Endodermal cell (in vitro differentiated cells): ENCODE measurements around the gene TBX3. TPM values are rescaled to one million over a fixed set of nuclear protein-coding genes. Genes with fewer than 3 reads are reported as not detected.

Experiments used
- DNase-seq: peaks from one replicate; pipeline ENCODE4 v3.0.0-alpha.2; 2017
- H3K27ac ChIP-seq: 2 replicates; pipeline ENCODE4 v1.5.1; 2013; ENCODE audit warnings: mild to moderate bottlenecking, low read depth, low read length, moderate library complexity
- H3K27me3 ChIP-seq: 2 replicates; pipeline ENCODE4 v1.6.1; 2013; ENCODE audit warnings: mild to moderate bottlenecking, low read length, moderate library complexity; ENCODE audit not compliant: insufficient read depth, control insufficient read depth, poor library complexity, severe bottlenecking
- H3K36me3 ChIP-seq: 2 replicates; pipeline ENCODE4 v1.7.0; 2013; ENCODE audit warnings: mild to moderate bottlenecking, low read length, moderate library complexity; ENCODE audit not compliant: control insufficient read depth, insufficient read depth
- H3K4me1 ChIP-seq: one replicate; pipeline ENCODE4 v1.7.0; 2013; ENCODE audit warnings: low read length; ENCODE audit not compliant: control insufficient read depth, insufficient read depth
- H3K4me3 ChIP-seq: 2 replicates; pipeline ENCODE4 v1.5.1; 2013; ENCODE audit warnings: mild to moderate bottlenecking, low read length, moderate library complexity
- H3K9ac ChIP-seq: 2 replicates; pipeline ENCODE4 v1.6.1; 2013; ENCODE audit warnings: mild to moderate bottlenecking, low read length, moderate library complexity; ENCODE audit not compliant: poor library complexity, severe bottlenecking; ENCODE audit errors: extremely low read depth
- H3K9me3 ChIP-seq: 2 replicates; pipeline ENCODE4 v1.6.1; 2013; ENCODE audit warnings: mild to moderate bottlenecking, low read length, moderate library complexity; ENCODE audit not compliant: control insufficient read depth
- H3K27ac Mint-ChIP-seq: 2 replicates; pipeline ENCODE4 v1.8.0; 2020; ENCODE audit warnings: mixed read lengths
- H3K27me3 Mint-ChIP-seq: 2 replicates; pipeline ENCODE4 v1.8.0; 2021; ENCODE audit warnings: mild to moderate bottlenecking, mixed read lengths; ENCODE audit not compliant: insufficient read depth
- H3K36me3 Mint-ChIP-seq: 2 replicates; pipeline ENCODE4 v1.8.0; 2020; ENCODE audit warnings: low read depth, mixed read lengths
- H3K4me1 Mint-ChIP-seq: 2 replicates; pipeline ENCODE4 v1.8.0; 2020; ENCODE audit warnings: mixed read lengths
- H3K4me3 Mint-ChIP-seq: 2 replicates; pipeline ENCODE4 v1.8.0; 2020; ENCODE audit warnings: mild to moderate bottlenecking, moderate library complexity, mixed read lengths
- H3K9me3 Mint-ChIP-seq: 2 replicates; pipeline ENCODE4 v1.8.0; 2020; ENCODE audit warnings: mild to moderate bottlenecking, mixed read lengths
- CTCF ChIP-seq: fragments of 200-600 bp; sonication (generic); conservative IDR thresholded peaks from 2 replicates; pipeline ENCODE4 v1.5.0; 2021; ENCODE audit warnings: antibody characterized with exemption, mild to moderate bottlenecking
- WGBS, 2 experiments: methylation state at CpG; one replicate each; pipeline versions ENCODE4 v1.1.5 to v1.1.7; 2013; ENCODE audit warnings: missing lambda C conversion rate in 2 of 2, mixed read lengths in 1 of 2; ENCODE audit not compliant: insufficient coverage in 1 of 2, insufficient read length in 1 of 2; 5-methylcytosine and 5-hydroxymethylcytosine counted together
- total RNA-seq, 2 donors: library from RNA; stranded (reverse); fragmentation: NEBNext Ultra II Directional in 1 of 2; extraction: Animal tissue kit (Norgen Biotek cat#: 25700) in 1 of 2; gene quantifications; 2 replicates in 1 of 2; 3 replicates in 1 of 2; pipeline ENCODE4 v1.2.1, GENCODE V29; 2021

TBX3 gene
- total RNA-seq, 2 donors from 2014 or later, result 80.8 to 88.1 TPM

- TF ChIP-seq CTCF, result no peak
- DNase-seq, result peak; percentile 78
Observed at GRCh38 chr12:114700392-114701103, 16.6 kb upstream of the TBX3 start.

GRCh38 chr12:114698566-114699163, 14.7 kb upstream of the TBX3 start:
- peak overlapping the region; percentile 51 for H3K4me3 Mint-ChIP-seq
- Histone ChIP-seq H3K4me1 (peaks cover 7% of the 10 kb centered on the region), H3K36me3 (no peaks in the 10 kb centered on the region), H3K27me3 (peaks cover 96% of the 10 kb centered on the region), H3K9ac (no peak overlapping the region), H3K27ac (no peak overlapping the region), H3K9me3 (no peaks in the 10 kb centered on the region), H3K4me3 (peak overlapping the region; percentile 78)
- no peaks in the 10 kb centered on the region for H3K36me3 Mint-ChIP-seq
- TF ChIP-seq CTCF, result no peak
- H3K27ac Mint-ChIP-seq, result peak overlapping the region; percentile 15
- peaks cover 95% of the 10 kb centered on the region for H3K27me3 Mint-ChIP-seq
- peak; percentile 79 for DNase-seq
- peaks cover 75% of the 10 kb centered on the region for H3K4me1 Mint-ChIP-seq
- 3% methylated on average over 6 of the region's 6 CpGs; no CpG with 5 or more reads in 1 of the 2 experiments for WGBS, 2 experiments
- H3K9me3 Mint-ChIP-seq, result no peaks in the 10 kb centered on the region

More at GRCh38 chr12:114700392-114701103, 16.6 kb upstream of the TBX3 start:
- Histone ChIP-seq H3K27me3 (peaks cover 86% of the 10 kb centered on the region), H3K4me3 (peak overlapping the region; percentile 65), H3K4me1 (peaks cover 14% of the 10 kb centered on the region), H3K9ac (no peak overlapping the region), H3K27ac (no peak overlapping the region), H3K36me3 (no peaks in the 10 kb centered on the region), H3K9me3 (no peaks in the 10 kb centered on the region)
- Mint-ChIP-seq H3K36me3 (no peaks in the 10 kb centered on the region), H3K4me3 (peak overlapping the region; percentile 51), H3K9me3 (no peaks in the 10 kb centered on the region), H3K27me3 (peaks cover 84% of the 10 kb centered on the region), H3K4me1 (peaks cover 66% of the 10 kb centered on the region), H3K27ac (no peak overlapping the region)
- 6 to 7% methylated on average over 13 to 33 of the region's 33 CpGs for WGBS, 2 experiments

- no peak for TF ChIP-seq CTCF
- DNase-seq, result peak; percentile 79
- Histone ChIP-seq H3K27ac (no peak overlapping the region), H3K27me3 (peaks cover 100% of the 10 kb centered on the region), H3K9me3 (no peaks in the 10 kb centered on the region), H3K9ac (no peak overlapping the region), H3K36me3 (no peaks in the 10 kb centered on the region), H3K4me1 (peaks cover 10% of the 10 kb centered on the region), H3K4me3 (peak overlapping the region; percentile 78)
- Mint-ChIP-seq H3K4me1 (peaks cover 73% of the 10 kb centered on the region), H3K36me3 (no peaks in the 10 kb centered on the region), H3K27ac (no peak overlapping the region), H3K4me3 (peak overlapping the region; percentile 51), H3K9me3 (no peaks in the 10 kb centered on the region), H3K27me3 (peaks cover 99% of the 10 kb centered on the region)
- 1 to 2% methylated on average over 31 to 47 of the region's 55 CpGs for WGBS, 2 experiments
Observed at GRCh38 chr12:114697741-114698565, 14.0 kb upstream of the TBX3 start.
